ENCODE measurements around the gene CD34. TPM values are rescaled to one million over a fixed set of nuclear protein-coding genes. Genes with fewer than 3 reads are reported as not detected.

CD34 gene, protein sequence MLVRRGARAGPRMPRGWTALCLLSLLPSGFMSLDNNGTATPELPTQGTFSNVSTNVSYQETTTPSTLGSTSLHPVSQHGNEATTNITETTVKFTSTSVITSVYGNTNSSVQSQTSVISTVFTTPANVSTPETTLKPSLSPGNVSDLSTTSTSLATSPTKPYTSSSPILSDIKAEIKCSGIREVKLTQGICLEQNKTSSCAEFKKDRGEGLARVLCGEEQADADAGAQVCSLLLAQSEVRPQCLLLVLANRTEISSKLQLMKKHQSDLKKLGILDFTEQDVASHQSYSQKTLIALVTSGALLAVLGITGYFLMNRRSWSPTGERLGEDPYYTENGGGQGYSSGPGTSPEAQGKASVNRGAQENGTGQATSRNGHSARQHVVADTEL
- total RNA-seq, result under 1 TPM; 0.03 to 0.05 TPM

- Mint-ChIP-seq H3K27ac (no peak within 1 kb of the TSS), H3K27me3 (peaks cover 63% of the 10 kb centered on the region), H3K4me3 (peak within 1 kb of the TSS; percentile 42), H3K4me1 (peaks cover 16% of the 10 kb centered on the region), H3K36me3 (ENCODE audit: low read depth) (no peaks in the 10 kb centered on the region), H3K9me3 (no peaks in the 10 kb centered on the region)
- POLR2A ChIA-PET, result no interaction called here
- CTCF ChIA-PET, result interaction anchor here (1.4 kb wide), 1 partner anchor 26 kb away, joined by 3 read pairs; no protein-coding TSS in a partner anchor
- DNase-seq, result peak; percentile 28
Measured at GRCh38 chr1:207910591-207911354, at the start of gene CD34. Gene CD34 (minus strand): TSS chr1:207911125. CDS start chr1:207911080, 45 bp downstream.

GRCh38 chr1:207960346-207960745 lies 49.4 kb upstream of the CD34 start:
- H3K27ac Mint-ChIP-seq, result no peak overlapping the region
- no peaks in the 10 kb centered on the region for H3K9me3 Mint-ChIP-seq
- peaks cover 62% of the 10 kb centered on the region for H3K27me3 Mint-ChIP-seq
- ChIA-PET POLR2A (no interaction called here), CTCF (interaction anchor here (0.9 to 9.9 kb wide), 3 partner anchors 76 to 149 kb away, joined by 4 to 243 read pairs (median 5); no protein-coding TSS in a partner anchor)
- DNase-seq, result no peak
- no peak overlapping the region for H3K4me3 Mint-ChIP-seq
- peaks cover 9% of the 10 kb centered on the region for H3K4me1 Mint-ChIP-seq
- H3K36me3 Mint-ChIP-seq (ENCODE audit: low read depth), result no peaks in the 10 kb centered on the region

- H3K4me1 Mint-ChIP-seq, result peaks cover 9% of the 10 kb centered on the region
- ChIA-PET POLR2A (no interaction called here), CTCF (interaction anchor here (0.9 to 9.9 kb wide), 3 partner anchors 61 to 131 kb away, joined by 3 to 243 read pairs (median 4); no protein-coding TSS in a partner anchor)
- no peaks in the 10 kb centered on the region for H3K36me3 Mint-ChIP-seq (ENCODE audit: low read depth)
- peak overlapping the region; percentile 60 for H3K4me3 Mint-ChIP-seq
- no peak overlapping the region for H3K27ac Mint-ChIP-seq
- no peaks in the 10 kb centered on the region for H3K9me3 Mint-ChIP-seq
- peaks cover 64% of the 10 kb centered on the region for H3K27me3 Mint-ChIP-seq
- DNase-seq, result no peak
Measured at GRCh38 chr1:207959910-207960309, 49.0 kb upstream of the CD34 start.

- Mint-ChIP-seq H3K27ac (no peak overlapping the region), H3K4me1 (peaks cover 9% of the 10 kb centered on the region), H3K4me3 (peak overlapping the region; percentile 60), H3K9me3 (no peaks in the 10 kb centered on the region), H3K27me3 (peaks cover 64% of the 10 kb centered on the region), H3K36me3 (ENCODE audit: low read depth) (no peaks in the 10 kb centered on the region)
- no peak for DNase-seq
- POLR2A ChIA-PET, result interaction anchor here (1.3 kb wide), 1 partner anchor 75 kb away, joined by 7 read pairs; no protein-coding TSS in a partner anchor
- CTCF ChIA-PET, result interaction anchor here (0.9 to 9.9 kb wide), 3 partner anchors 61 to 130 kb away, joined by 3 to 243 read pairs (median 4); no protein-coding TSS in a partner anchor
Measured at GRCh38 chr1:207959141-207959825, 48.4 kb upstream of the CD34 start.

DNA sequence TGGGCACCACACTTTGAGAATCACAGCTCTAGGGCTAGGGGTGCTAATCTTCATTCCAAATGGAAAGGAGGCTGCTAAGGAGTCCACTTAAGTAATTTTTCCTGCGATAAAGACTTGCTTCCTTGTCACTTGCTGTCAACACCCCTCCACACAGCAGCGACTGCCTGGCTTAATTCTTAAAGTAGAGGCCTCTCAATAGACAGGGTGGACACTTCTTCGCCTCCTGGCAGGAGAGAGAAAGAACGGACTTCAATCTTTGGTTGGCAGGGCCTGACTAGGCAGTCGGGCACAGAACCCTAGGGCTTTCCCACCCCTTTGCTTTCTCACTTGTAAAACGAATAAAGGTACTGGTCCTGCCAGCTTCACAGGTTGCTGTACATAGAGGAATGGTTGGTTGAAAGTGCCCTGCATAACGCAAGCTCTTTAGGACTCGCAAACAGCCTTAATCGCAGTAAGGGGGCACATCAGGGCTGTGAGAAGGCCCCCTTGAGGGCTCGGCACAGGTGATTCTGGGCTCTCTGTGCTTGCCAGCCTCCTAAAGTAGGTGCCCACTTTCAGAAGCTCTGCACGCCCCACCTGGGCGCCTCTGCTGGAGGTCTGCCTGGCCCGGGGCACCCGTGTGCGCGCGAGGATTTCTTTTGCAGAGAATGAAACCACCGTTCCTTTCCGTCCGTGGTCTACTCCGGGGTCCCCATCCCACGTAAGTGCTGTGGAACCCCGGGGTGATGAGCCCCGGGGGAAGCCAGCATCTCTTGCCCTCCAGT lies 47.6 kb upstream of the CD34 start:
- ChIA-PET CTCF (interaction anchor here (1.1 to 9.9 kb wide), 3 partner anchors 60 to 129 kb away, joined by 3 to 243 read pairs (median 7); no protein-coding TSS in a partner anchor), POLR2A (interaction anchor here (1.3 kb wide), 1 partner anchor 74 kb away, joined by 7 read pairs; no protein-coding TSS in a partner anchor)
- H3K36me3 Mint-ChIP-seq (ENCODE audit: low read depth), result no peaks in the 10 kb centered on the region
- H3K27ac Mint-ChIP-seq, result no peak overlapping the region
- no peak for DNase-seq
- no peaks in the 10 kb centered on the region for H3K9me3 Mint-ChIP-seq
- H3K4me1 Mint-ChIP-seq, result peaks cover 7% of the 10 kb centered on the region
- H3K27me3 Mint-ChIP-seq, result peaks cover 66% of the 10 kb centered on the region
- H3K4me3 Mint-ChIP-seq, result no peak overlapping the region

DNA sequence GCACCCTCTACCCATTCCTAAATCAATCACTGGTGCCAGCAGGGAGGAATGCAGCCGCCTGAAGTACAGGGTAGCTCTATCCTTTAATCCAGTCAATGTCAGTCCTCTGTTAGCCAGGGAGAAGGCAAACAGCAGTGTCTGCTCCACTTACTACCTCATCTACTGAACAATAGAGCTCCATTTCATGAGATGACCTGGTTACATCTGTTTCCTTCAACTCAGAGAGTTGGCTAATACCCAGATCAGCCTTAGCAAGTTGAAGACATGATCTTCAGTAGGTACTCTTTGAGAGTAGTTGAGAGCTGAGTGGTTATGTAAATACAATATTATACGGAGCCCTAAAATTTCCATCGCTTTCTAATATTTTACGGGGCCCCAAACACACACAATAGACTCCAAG lies 46.1 kb upstream of the CD34 start:
- Mint-ChIP-seq H3K27ac (no peak overlapping the region), H3K4me1 (peaks cover 3% of the 10 kb centered on the region), H3K9me3 (no peaks in the 10 kb centered on the region), H3K4me3 (no peak overlapping the region), H3K27me3 (peaks cover 67% of the 10 kb centered on the region), H3K36me3 (ENCODE audit: low read depth) (no peaks in the 10 kb centered on the region)
- DNase-seq, result no peak
- CTCF ChIA-PET, result interaction anchor here (0.8 to 9.9 kb wide), 4 partner anchors 41 to 129 kb away, joined by 3 to 243 read pairs (median 3); no protein-coding TSS in a partner anchor
- POLR2A ChIA-PET, result interaction anchor here (1.5 kb wide), 1 partner anchor 11 kb away, joined by 3 read pairs; no protein-coding TSS in a partner anchor

DNA sequence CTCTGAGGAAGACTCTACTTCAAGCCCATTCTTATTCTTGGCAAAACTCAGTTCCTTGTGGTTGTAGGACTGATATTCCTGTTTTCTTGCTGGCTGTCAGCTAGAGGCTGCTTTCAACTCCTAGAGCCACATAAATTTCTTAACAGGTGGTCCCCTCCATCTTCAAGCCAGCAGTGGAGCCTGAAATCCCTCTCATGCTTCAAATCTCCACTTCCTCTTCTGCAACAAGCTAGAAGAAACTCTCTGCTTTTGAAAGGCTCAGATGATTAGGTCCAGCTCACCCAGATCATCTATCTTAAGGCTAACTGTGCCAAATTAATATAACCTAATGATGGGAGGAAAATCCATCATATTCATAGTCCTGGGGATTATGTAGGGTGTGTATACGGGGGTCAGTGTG lies 43.2 kb upstream of the CD34 start:
- no peaks in the 10 kb centered on the region for H3K36me3 Mint-ChIP-seq (ENCODE audit: low read depth)
- no peak overlapping the region for H3K27ac Mint-ChIP-seq
- H3K4me3 Mint-ChIP-seq, result no peak overlapping the region
- no peaks in the 10 kb centered on the region for H3K4me1 Mint-ChIP-seq
- peaks cover 49% of the 10 kb centered on the region for H3K27me3 Mint-ChIP-seq
- DNase-seq, result no peak
- POLR2A ChIA-PET, result no interaction called here
- no peaks in the 10 kb centered on the region for H3K9me3 Mint-ChIP-seq
- CTCF ChIA-PET, result interaction anchor here (0.9 to 1.6 kb wide), 3 partner anchors 9 to 69 kb away, joined by 4 to 5 read pairs (median 5); no protein-coding TSS in a partner anchor

DNA sequence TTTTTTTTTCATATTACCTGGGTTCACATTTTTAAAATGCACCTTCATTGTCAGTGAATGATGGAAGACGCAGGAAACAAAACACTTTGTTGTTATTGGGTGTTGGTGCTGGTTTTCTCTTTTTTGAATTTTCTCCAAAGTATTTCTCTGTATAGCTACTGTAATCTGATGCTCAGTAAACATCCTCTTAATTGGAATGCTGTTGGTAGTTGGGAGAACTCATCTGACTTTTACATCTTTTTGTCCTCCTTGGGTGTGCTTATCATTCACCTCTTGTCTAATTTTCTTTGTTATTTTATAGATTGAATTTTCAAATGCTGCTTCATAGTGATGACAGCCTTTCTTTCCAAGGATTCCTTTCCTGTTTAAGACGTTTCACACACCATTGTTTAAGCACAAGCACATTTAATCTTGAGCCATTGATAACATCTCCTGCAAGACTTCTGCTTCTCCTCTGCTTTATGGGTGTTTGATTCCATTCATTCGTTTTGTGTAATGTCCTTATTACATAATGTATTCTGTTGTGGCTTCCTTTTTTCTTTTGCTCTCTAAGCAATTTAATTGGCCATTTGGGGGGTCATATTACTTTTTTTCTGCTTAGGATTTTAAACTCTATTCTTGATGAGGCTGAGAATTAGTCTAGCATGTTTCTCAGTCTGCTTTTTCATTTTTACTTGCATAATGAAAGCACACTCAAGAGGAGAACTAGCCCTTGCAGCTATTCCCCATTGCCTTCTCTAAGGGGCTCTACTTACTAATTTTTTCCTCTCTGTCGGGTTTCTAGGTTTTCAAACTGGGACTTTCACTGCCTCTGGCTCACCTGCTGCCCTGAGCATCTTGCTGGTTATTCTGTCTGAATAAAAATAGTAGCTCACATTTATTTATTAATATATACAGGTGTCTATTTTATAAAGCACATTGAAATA lies 42.0 kb upstream of the CD34 start:
- Mint-ChIP-seq H3K27ac (no peak overlapping the region), H3K4me1 (no peaks in the 10 kb centered on the region), H3K36me3 (ENCODE audit: low read depth) (no peaks in the 10 kb centered on the region), H3K4me3 (no peak overlapping the region), H3K9me3 (no peaks in the 10 kb centered on the region), H3K27me3 (peaks cover 47% of the 10 kb centered on the region)
- DNase-seq, result no peak
- ChIA-PET POLR2A (no interaction called here), CTCF (interaction anchor here (0.9 to 1.6 kb wide), 4 partner anchors 10 to 68 kb away, joined by 3 to 5 read pairs (median 4); no protein-coding TSS in a partner anchor)

DNA sequence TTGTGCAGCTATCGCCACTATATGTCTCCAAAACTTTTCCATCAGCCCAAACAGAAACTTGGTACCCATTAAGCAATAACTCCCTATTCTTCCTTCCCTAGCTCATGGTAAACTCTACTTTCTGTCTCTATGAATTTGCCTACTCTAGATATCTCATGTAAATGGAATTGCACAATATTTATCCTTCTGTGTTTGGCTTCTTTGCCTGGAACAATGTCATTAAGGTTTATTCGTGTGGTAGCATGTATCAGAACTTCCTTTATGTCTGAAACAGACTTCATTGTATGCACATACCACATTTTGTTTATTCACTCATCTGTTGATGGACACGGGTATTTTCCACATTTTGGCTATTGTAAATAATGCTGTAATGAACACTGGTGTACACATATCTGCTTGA lies 40.7 kb upstream of the CD34 start:
- Mint-ChIP-seq H3K9me3 (no peaks in the 10 kb centered on the region), H3K4me3 (no peak overlapping the region), H3K27ac (no peak overlapping the region), H3K36me3 (ENCODE audit: low read depth) (no peaks in the 10 kb centered on the region), H3K27me3 (peaks cover 35% of the 10 kb centered on the region), H3K4me1 (no peaks in the 10 kb centered on the region)
- DNase-seq, result no peak
- CTCF ChIA-PET, result interaction anchor here (0.6 to 1.9 kb wide), 3 partner anchors 11 to 67 kb away, joined by 3 to 7 read pairs (median 3); no protein-coding TSS in a partner anchor
- POLR2A ChIA-PET, result no interaction called here

- no peaks in the 10 kb centered on the region for H3K9me3 Mint-ChIP-seq
- no peaks in the 10 kb centered on the region for H3K4me1 Mint-ChIP-seq
- ChIA-PET POLR2A (no interaction called here), CTCF (interaction anchor here (0.9 to 1.9 kb wide), 2 partner anchors 12 to 66 kb away, joined by 3 to 7 read pairs; no protein-coding TSS in a partner anchor)
- no peaks in the 10 kb centered on the region for H3K36me3 Mint-ChIP-seq (ENCODE audit: low read depth)
- H3K27ac Mint-ChIP-seq, result no peak overlapping the region
- H3K27me3 Mint-ChIP-seq, result peaks cover 29% of the 10 kb centered on the region
- no peak overlapping the region for H3K4me3 Mint-ChIP-seq
- DNase-seq, result no peak
Measured at GRCh38 chr1:207950750-207951149, 39.8 kb upstream of the CD34 start.

GRCh38 chr1:207949571-207950195 lies 38.8 kb upstream of the CD34 start:
- Mint-ChIP-seq H3K27ac (no peak overlapping the region), H3K27me3 (peaks cover 21% of the 10 kb centered on the region), H3K9me3 (no peaks in the 10 kb centered on the region), H3K4me3 (no peak overlapping the region), H3K36me3 (ENCODE audit: low read depth) (no peaks in the 10 kb centered on the region), H3K4me1 (no peaks in the 10 kb centered on the region)
- POLR2A ChIA-PET, result no interaction called here
- DNase-seq, result no peak
- CTCF ChIA-PET, result interaction anchor here (1.9 kb wide), 1 partner anchor 13 kb away, joined by 7 read pairs; no protein-coding TSS in a partner anchor
